Pericardium fibroblast (primary cell): ENCODE data around the gene DEAF1. TPM values are rescaled to one million over a fixed set of nuclear protein-coding genes. Genes with fewer than 3 reads are reported as not detected.

Experiments used
- total RNA-seq: library from RNA; depleted of rRNA; stranded (reverse); fragments of >200 nt; gene quantifications from 2 replicates; pipeline ENCODE4 v1.2.3, GENCODE V29; 2015

Gene DEAF1
- total RNA-seq = 33.8 and 39.2 TPM in 2 replicates

GRCh38 chr11:694563-695287 lies at the start of gene DEAF1:
Gene DEAF1 (minus strand): TSS chr11:695222. CDS start chr11:695047, 175 bp downstream.

GRCh38 chr11:705646-706438 lies 10.8 kb upstream of the DEAF1 start, which contains the start of gene EPS8L2:
Gene EPS8L2 (plus strand): TSS chr11:706231. CDS start chr11:709408, 3,177 bp downstream.

GRCh38 chr11:695538-696248 lies 671 bp upstream of the DEAF1 start, which contains the start of gene TMEM80:
Gene TMEM80 (plus strand): TSS chr11:695816. CDS start chr11:695828, 12 bp downstream.

GRCh38 chr11:636511-637332 lies 58.3 kb downstream of the DEAF1 start, which contains the start of gene DRD4:
Gene DRD4 (plus strand): TSS chr11:637269. CDS start chr11:637305, 36 bp downstream.

GRCh38 chr11:626475-627307 lies 68.3 kb downstream of the DEAF1 start, which contains the start of gene SCT:
Gene SCT (minus strand): TSS chr11:627181. CDS start chr11:627143, 38 bp downstream.

GRCh38 chr11:624705-625635 lies 70.1 kb downstream of the DEAF1 start, which contains the start of gene CDHR5:
Gene CDHR5 (minus strand): TSS chr11:624955. CDS start chr11:624902, 53 bp downstream.

DNA sequence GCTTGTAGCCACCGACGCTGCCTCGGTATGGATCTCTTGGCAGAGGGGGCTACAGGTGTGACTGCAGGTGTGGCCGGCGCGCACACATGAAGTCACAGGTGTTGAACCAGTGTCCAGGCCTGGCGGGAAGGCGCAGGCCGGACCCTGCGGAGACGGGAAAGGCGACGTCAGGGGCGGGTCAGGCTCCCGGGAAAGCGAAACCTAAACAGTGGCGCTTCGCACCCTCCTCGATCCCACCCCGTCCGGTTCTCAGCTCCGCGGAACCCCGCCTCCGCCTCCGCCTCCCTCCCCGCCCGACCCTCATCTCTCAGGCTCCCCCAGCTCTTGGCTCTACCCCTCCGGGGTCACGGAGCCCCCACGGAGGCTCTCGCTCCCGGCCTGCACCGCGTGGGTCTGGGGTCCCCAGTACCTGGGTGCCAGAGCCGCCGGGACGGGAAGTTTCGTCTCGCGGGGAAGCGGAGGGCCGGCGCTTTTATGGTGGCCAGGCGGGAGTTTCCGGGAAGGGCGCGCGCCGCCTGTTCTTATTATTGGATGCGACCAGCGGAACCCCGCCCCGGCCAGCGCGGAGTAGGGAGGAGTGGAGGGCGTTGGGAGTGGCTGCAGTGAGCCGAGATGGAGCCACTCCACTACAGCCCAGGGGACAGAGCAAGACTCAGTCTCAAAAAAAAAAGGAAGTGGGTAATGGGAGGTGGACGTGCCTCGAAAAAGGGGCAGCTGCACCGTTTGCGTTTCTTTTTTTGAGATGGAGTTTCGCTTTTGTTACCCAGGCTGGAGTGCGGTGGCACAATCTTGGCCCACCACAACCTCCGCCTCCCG lies 79.3 kb downstream of the DEAF1 start, which contains the start of gene IRF7:
TSS of gene IRF7 (minus strand) at position 447 of the 816 bp plus-strand sequence. CDS start 586 bp downstream, outside the sequence.

Other genes with a start within 250 kb of the DEAF1 start
- gene PTDSS2, start 244.9 kb downstream of the DEAF1 start, total RNA-seq = 65.9 and 71.3 TPM in 2 replicates
- gene RNH1, start 188.0 kb downstream of the DEAF1 start, total RNA-seq = 401 and 651 TPM in 2 replicates
- 48.3 and 53.2 TPM in 2 replicates for gene HRAS, start 159.6 kb downstream of the DEAF1 start, total RNA-seq
- gene LRRC56, start 157.7 kb downstream of the DEAF1 start, total RNA-seq = 0.12 and 1.1 TPM in 2 replicates
- 0.60 and 0.70 TPM in 2 replicates for gene LMNTD2, start 134.5 kb downstream of the DEAF1 start, total RNA-seq
- 4.4 and 27.9 TPM in 2 replicates for gene RASSF7, start 134.3 kb downstream of the DEAF1 start, total RNA-seq
- gene PHRF1, start 118.8 kb downstream of the DEAF1 start, total RNA-seq = 14.8 and 16.9 TPM in 2 replicates
- 18.9 and 21.2 TPM in 2 replicates for gene IRF7, start 79.3 kb downstream of the DEAF1 start, total RNA-seq
- gene CDHR5, start 70.3 kb downstream of the DEAF1 start, total RNA-seq = not detected in 2 replicates
- not detected in 2 replicates for gene SCT, start 68.0 kb downstream of the DEAF1 start, total RNA-seq
- gene DRD4, start 58.0 kb downstream of the DEAF1 start, total RNA-seq = not detected in 2 replicates
- 26.4 and 33.7 TPM in 2 replicates for gene TMEM80, start 594 bp upstream of the DEAF1 start, total RNA-seq
- gene EPS8L2, start 11.0 kb upstream of the DEAF1 start, total RNA-seq = 18.2 and 19.9 TPM in 2 replicates
- gene TALDO1, start 52.2 kb upstream of the DEAF1 start, total RNA-seq = 105 and 133 TPM in 2 replicates
- gene GATD1, start 82.3 kb upstream of the DEAF1 start, total RNA-seq = 34.0 and 46.0 TPM in 2 replicates
- 0.94 and 1.3 TPM in 2 replicates for gene CEND1, start 94.9 kb upstream of the DEAF1 start, total RNA-seq
- 9.8 and 18.2 TPM in 2 replicates for gene SLC25A22, start 103.1 kb upstream of the DEAF1 start, total RNA-seq
- gene PIDD1, start 110.0 kb upstream of the DEAF1 start, total RNA-seq = 7.4 and 12.1 TPM in 2 replicates
- gene RPLP2, start 114.7 kb upstream of the DEAF1 start, total RNA-seq = 1,276 and 1,479 TPM in 2 replicates
- 32.1 and 37.1 TPM in 2 replicates for gene PNPLA2, start 123.7 kb upstream of the DEAF1 start, total RNA-seq
- gene CRACR2B, start 132.7 kb upstream of the DEAF1 start, total RNA-seq = 0.70 and 3.3 TPM in 2 replicates
- 300 and 449 TPM in 2 replicates for gene CD151, start 137.7 kb upstream of the DEAF1 start, total RNA-seq
- 144 and 256 TPM in 2 replicates for gene POLR2L, start 147.3 kb upstream of the DEAF1 start, total RNA-seq
- gene TSPAN4, start 147.6 kb upstream of the DEAF1 start, total RNA-seq = 282 and 332 TPM in 2 replicates
- gene CHID1, start 215.6 kb upstream of the DEAF1 start, total RNA-seq = 88.0 and 91.3 TPM in 2 replicates
- 41.9 and 47.2 TPM in 2 replicates for gene AP2A2, start 230.6 kb upstream of the DEAF1 start, total RNA-seq